NT2/D1 (cell line): Measurements from ENCODE around the gene MCOLN2.
A peak's percentile ranks its signal among the peaks of the same experiment; 100 is the strongest.
"Not testable (repeated sequence)": the region's sequence is repeated elsewhere in the genome, so short reads cannot be mapped to it uniquely, and the experiment has no call there.

Source experiments
- DNase-seq: peaks from one replicate; pipeline ENCODE4 v3.0.0-alpha.2; 2011; ENCODE audit warnings: low read depth, low spot score
- H3K27me3 ChIP-seq: 2 replicates; pipeline ENCODE4 v1.6.0; 2011; ENCODE audit warnings: mild to moderate bottlenecking; ENCODE audit not compliant: insufficient read length, insufficient read depth
- H3K36me3 ChIP-seq: 2 replicates; pipeline ENCODE4 v1.6.1; 2011; ENCODE audit warnings: mild to moderate bottlenecking, low read length, mixed read lengths; ENCODE audit not compliant: insufficient read depth, insufficient read length
- H3K4me1 ChIP-seq: 2 replicates; pipeline ENCODE4 v1.5.1; 2011; ENCODE audit not compliant: insufficient read depth, insufficient read length
- H3K4me3 ChIP-seq: 2 replicates; pipeline ENCODE4 v1.5.1; 2011; ENCODE audit warnings: low read depth; ENCODE audit not compliant: insufficient read length
- H3K9ac ChIP-seq: 2 replicates; pipeline ENCODE4 v1.6.0; 2011; ENCODE audit warnings: low read depth; ENCODE audit not compliant: insufficient read length
- H3K9me3 ChIP-seq: 2 replicates; pipeline ENCODE4 v1.5.1; 2011; ENCODE audit warnings: mild to moderate bottlenecking, low read length; ENCODE audit not compliant: insufficient read depth
- SUZ12 ChIP-seq: IDR thresholded peaks from 2 replicates; pipeline ENCODE4 v1.6.1; 2011; ENCODE audit not compliant: insufficient read length, insufficient read depth; ENCODE audit errors: extremely low read depth
- YY1 ChIP-seq: IDR thresholded peaks from 2 replicates; pipeline ENCODE4 v1.6.1; 2011; ENCODE audit not compliant: insufficient read length, insufficient read depth
- ZNF274 ChIP-seq: IDR thresholded peaks from 2 replicates; pipeline ENCODE4 v1.6.1; 2011; ENCODE audit warnings: mild to moderate bottlenecking, low read depth, low read length

Gene MCOLN2

DNA sequence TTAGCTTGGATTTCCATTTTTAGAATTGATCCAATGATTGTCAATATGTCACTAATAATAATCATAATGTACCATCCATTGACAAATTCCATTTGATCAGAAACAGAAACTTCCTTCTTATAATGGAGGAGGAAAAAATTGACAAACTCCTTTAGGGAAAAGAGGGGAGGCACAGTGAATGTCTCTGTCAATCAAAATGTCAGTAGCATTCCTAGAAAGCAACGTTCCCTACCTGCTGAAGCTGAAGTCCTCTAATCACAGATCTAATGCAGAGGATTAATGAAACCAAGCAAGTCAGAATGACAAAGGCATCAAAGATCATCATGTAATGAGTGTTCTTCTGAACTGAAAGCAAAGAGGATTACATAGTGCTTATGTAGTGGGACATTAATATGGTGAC is 29.0 kb upstream of the MCOLN2 start:
- no peaks in the 10 kb centered on the region for H3K27me3 ChIP-seq
- H3K4me3 ChIP-seq: no peak overlapping the region
- no peaks in the 10 kb centered on the region for H3K9me3 ChIP-seq
- H3K36me3 ChIP-seq: no peaks in the 10 kb centered on the region
- no peak for DNase-seq
- TF ChIP-seq SUZ12: no peak
- TF ChIP-seq YY1: no peak
- TF ChIP-seq ZNF274: no peak
- H3K9ac ChIP-seq: no peak overlapping the region
- no peaks in the 10 kb centered on the region for H3K4me1 ChIP-seq

GRCh38 chr1:85024736-85025135 is 27.8 kb upstream of the MCOLN2 start:
- no peaks in the 10 kb centered on the region for H3K27me3 ChIP-seq
- no peak for DNase-seq
- H3K4me1 ChIP-seq: no peaks in the 10 kb centered on the region
- no peaks in the 10 kb centered on the region for H3K36me3 ChIP-seq
- H3K4me3 ChIP-seq: no peak overlapping the region
- no peaks in the 10 kb centered on the region for H3K9me3 ChIP-seq
- TF ChIP-seq YY1 (no peak), ZNF274 (no peak), SUZ12 (no peak)
- no peak overlapping the region for H3K9ac ChIP-seq

GRCh38 chr1:85022700-85023099 is 25.8 kb upstream of the MCOLN2 start:
- TF ChIP-seq SUZ12: no peak
- no peak for TF ChIP-seq ZNF274
- no peak for TF ChIP-seq YY1
- DNase-seq: no peak
- H3K9me3 ChIP-seq: no peaks in the 10 kb centered on the region
- H3K4me1 ChIP-seq: no peaks in the 10 kb centered on the region
- no peak overlapping the region for H3K4me3 ChIP-seq
- H3K9ac ChIP-seq: no peak overlapping the region
- no peaks in the 10 kb centered on the region for H3K27me3 ChIP-seq
- no peaks in the 10 kb centered on the region for H3K36me3 ChIP-seq

DNA sequence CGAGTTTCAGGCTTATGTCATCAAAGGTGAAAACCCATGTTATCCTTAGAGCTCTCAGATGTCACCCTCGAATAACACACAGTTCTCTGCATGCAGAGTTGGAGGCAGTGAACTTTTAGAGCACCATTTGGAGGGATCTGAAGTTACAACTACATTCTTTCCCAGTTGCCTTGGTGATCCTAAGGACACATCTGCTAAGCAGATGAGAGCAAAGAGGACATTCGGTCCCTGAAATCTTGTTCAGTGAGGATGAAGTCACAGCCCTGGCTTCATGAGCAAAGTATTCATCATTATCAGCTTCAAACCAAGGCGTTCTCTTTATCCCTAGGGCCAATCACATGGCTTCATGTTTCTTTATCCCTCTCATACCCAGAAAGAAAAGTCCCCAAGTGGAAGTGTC is 23.1 kb upstream of the MCOLN2 start:
- no peak for DNase-seq
- Histone ChIP-seq H3K9me3 (peaks cover 5% of the 10 kb centered on the region), H3K9ac (no peak overlapping the region), H3K27me3 (no peaks in the 10 kb centered on the region), H3K36me3 (no peaks in the 10 kb centered on the region), H3K4me1 (no peaks in the 10 kb centered on the region), H3K4me3 (no peak overlapping the region)
- no peak for TF ChIP-seq ZNF274
- no peak for TF ChIP-seq SUZ12
- no peak for TF ChIP-seq YY1

GRCh38 chr1:85015826-85016225 is 18.9 kb upstream of the MCOLN2 start:
- TF ChIP-seq SUZ12 (no peak), YY1 (no peak), ZNF274 (no peak)

GRCh38 chr1:85005641-85006040 is 8.7 kb upstream of the MCOLN2 start:
- H3K36me3 ChIP-seq, H3K9ac ChIP-seq, DNase-seq, H3K4me3 ChIP-seq, H3K4me1 ChIP-seq: not testable (repeated sequence)
- peaks cover 26% of the 10 kb centered on the region; the same call in 1 of the 2 replicates for H3K9me3 ChIP-seq
- H3K27me3 ChIP-seq: peaks cover 21% of the 10 kb centered on the region

More at GRCh38 chr1:85015826-85016225, 18.9 kb upstream of the MCOLN2 start:
- no peak overlapping the region for H3K9ac ChIP-seq
- H3K36me3 ChIP-seq: no peaks in the 10 kb centered on the region
- H3K4me3 ChIP-seq: no peak overlapping the region
- H3K4me1 ChIP-seq: no peaks in the 10 kb centered on the region
- H3K9me3 ChIP-seq: peaks cover 12% of the 10 kb centered on the region
- no peaks in the 10 kb centered on the region for H3K27me3 ChIP-seq
- no peak for DNase-seq

GRCh38 chr1:85001742-85002141 is 4.8 kb upstream of the MCOLN2 start:
- Histone ChIP-seq H3K4me3 (no peak overlapping the region), H3K9me3 (peaks cover 11% of the 10 kb centered on the region; the same call in 1 of the 2 replicates), H3K36me3 (no peaks in the 10 kb centered on the region), H3K4me1 (no peaks in the 10 kb centered on the region), H3K27me3 (peaks cover 59% of the 10 kb centered on the region), H3K9ac (no peak overlapping the region)
- no peak for TF ChIP-seq SUZ12
- no peak for TF ChIP-seq ZNF274
- TF ChIP-seq YY1: no peak
- no peak for DNase-seq

- no peaks in the 10 kb centered on the region for H3K36me3 ChIP-seq
- no peak overlapping the region for H3K9ac ChIP-seq
- H3K27me3 ChIP-seq: peaks cover 88% of the 10 kb centered on the region
- no peaks in the 10 kb centered on the region for H3K4me1 ChIP-seq
- H3K9me3 ChIP-seq: no peaks in the 10 kb centered on the region; the same call in 1 of the 2 replicates
- H3K4me3 ChIP-seq: peak overlapping the region; percentile 59
- TF ChIP-seq YY1 (no peak), ZNF274 (no peak), SUZ12 (peak; percentile 2)
- no peak for DNase-seq
These were observed 1.8 kb upstream of the MCOLN2 start for GRCh38 chr1:84998642-84999280.
